ENCODE results near the gene BZW2.

- TF ChIP-seq CTCF (IDR thresholded peaks at IDR 0.05; ENCODE audit: insufficient read depth, low read depth, low read length), result no peak
- TF ChIP-seq EZH2 (IDR thresholded peaks at IDR 0.05; ENCODE audit: insufficient read depth, low read length), result no peak
Observed at GRCh38 chr7:16598015-16598414, 48.0 kb upstream of the BZW2 start.
